Peyer's patch (tissue), 4 donors: ENCODE data around the gene JAM3. TPM values are rescaled to one million over a fixed set of nuclear protein-coding genes. Genes with fewer than 3 reads are reported as not detected.
A peak's percentile ranks its signal among the peaks of the same experiment; 100 is the strongest.

Source experiments
- DNase-seq, 3 donors: peaks; one replicate each; pipeline ENCODE4 v3.0.0-alpha.2; 2017 to 2019
- H3K27ac ChIP-seq, 4 donors: fragments of 200-600 bp; sonication (generic); one replicate each; pipeline ENCODE4 v1.5.1; 2016 to 2019
- H3K27me3 ChIP-seq, 2 donors: fragments of 200-600 bp; sonication (generic); one replicate each; pipeline ENCODE4 v1.5.1; 2019
- H3K36me3 ChIP-seq, 3 donors: fragments of 200-600 bp; sonication (generic); one replicate each; pipeline ENCODE4 v1.5.1; 2016 to 2019
- H3K4me1 ChIP-seq, 4 donors: fragments of 200-600 bp; sonication (generic); one replicate each; pipeline ENCODE4 v1.5.1; 2016 to 2019
- H3K4me3 ChIP-seq, 4 donors: fragments of 200-600 bp; sonication (generic); 1 replicate in 3 of 4; 2 replicates in 1 of 4; pipeline ENCODE4 v1.5.1; 2016 to 2019; ENCODE audit warnings: mild to moderate bottlenecking in 1 of 4
- H3K9me3 ChIP-seq, 4 donors: fragments of 200-600 bp; sonication (generic); one replicate each; pipeline ENCODE4 v1.5.1; 2016 to 2019; ENCODE audit warnings: mild to moderate bottlenecking in 1 of 4
- CTCF ChIP-seq, 6 experiments: fragments of 450-650 bp in 4 of 6; fragments of 200-600 bp in 2 of 6; sonication (generic) in 1 of 6; IDR thresholded peaks; one replicate each; pipeline ENCODE4 v1.5.1; 2017 to 2019; ENCODE audit warnings: antibody characterized with exemption in 6 of 6, mild to moderate bottlenecking in 3 of 6, moderate library complexity in 1 of 6
- POLR2A ChIP-seq, 2 donors: fragments of 450-650 bp; IDR thresholded peaks; one replicate each; pipeline ENCODE4 v1.5.1; 2017; ENCODE audit warnings: antibody characterized with exemption in 2 of 2, mild to moderate bottlenecking in 2 of 2, moderate library complexity in 2 of 2
- total RNA-seq, 4 donors: library from RNA; depleted of rRNA; stranded (reverse); fragments of >200 nt; gene quantifications; one replicate each; pipeline ENCODE4 v1.1.0, GENCODE V29; 2016

The JAM3 gene
- total RNA-seq, 4 donors from 2014 or later = 4.6 to 14.0 (median 8.5) TPM

DNA sequence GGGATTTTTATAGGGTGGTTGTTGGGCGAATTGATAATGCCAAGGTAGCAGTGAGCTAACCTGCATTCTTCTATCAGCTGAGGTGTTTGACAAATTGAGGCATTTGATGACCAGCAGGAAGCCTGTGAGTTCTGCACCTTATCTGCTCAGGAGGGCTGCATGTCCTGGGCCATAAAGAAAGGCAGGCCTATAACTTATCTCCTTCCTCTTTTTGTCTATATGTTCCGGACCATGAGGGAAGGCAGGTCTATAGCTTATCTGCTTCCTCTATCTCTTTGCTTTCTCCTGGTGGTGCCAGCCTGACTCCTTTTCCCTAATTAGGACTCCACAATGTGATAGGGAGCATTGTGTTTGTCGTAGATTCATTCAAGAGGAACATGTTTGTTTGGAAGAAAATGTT lies 8.6 kb upstream of the JAM3 start:
- H3K4me1 ChIP-seq = no peaks in the 10 kb centered on the region
- no peaks in the 10 kb centered on the region for H3K27me3 ChIP-seq
- H3K9me3 ChIP-seq = no peaks in the 10 kb centered on the region
- no peak for TF ChIP-seq POLR2A (IDR thresholded peaks at IDR 0.05)
- no peak for TF ChIP-seq CTCF (IDR thresholded peaks at IDR 0.05)
- H3K4me3 ChIP-seq = no peak overlapping the region
- no peak overlapping the region for H3K27ac ChIP-seq
- no peak for DNase-seq
- no peaks in the 10 kb centered on the region for H3K36me3 ChIP-seq

DNA sequence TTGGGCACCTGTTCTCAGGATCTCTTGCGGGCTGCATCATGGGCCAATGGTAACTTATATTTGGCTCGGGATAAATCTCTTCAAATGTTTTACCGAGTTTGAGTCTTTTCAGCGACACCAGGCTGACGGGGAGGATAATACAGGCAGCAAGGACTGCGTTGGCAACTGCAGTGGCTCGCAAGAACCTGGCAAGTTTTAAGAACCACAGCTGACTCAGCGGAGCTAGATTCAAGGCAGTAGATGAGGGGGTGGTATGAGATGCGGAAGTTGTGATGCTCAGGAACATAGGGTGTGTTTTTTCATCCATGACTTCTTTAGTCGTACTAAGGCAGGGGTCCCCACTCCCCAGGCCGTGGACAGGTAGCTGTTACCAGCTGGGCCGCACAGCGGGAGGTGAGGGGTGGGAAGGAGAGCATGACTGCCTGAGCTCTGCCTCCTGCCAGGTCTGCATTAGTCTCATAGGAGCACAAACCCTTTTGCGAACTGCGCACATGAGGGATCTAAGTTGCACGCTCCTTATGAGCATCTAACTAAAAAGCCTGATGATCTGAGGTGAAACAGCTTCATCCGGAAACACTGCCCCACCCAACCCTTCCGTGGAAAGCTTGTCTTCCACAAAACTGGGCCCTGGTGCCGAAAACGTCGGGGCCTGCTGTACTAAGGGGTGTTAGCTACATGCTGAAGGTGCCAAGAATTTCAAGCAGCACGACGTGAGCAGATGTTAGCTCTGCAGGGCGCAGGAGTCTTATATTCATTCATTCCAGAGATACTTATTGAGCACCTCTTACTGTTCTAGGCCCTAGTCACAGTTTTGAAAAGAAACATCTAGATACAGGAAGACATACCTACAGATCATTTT lies 6.4 kb upstream of the JAM3 start:
- Histone ChIP-seq H3K4me3 (no peak overlapping the region), H3K9me3 (no peaks in the 10 kb centered on the region), H3K27ac (no peak overlapping the region), H3K27me3 (no peaks in the 10 kb centered on the region), H3K4me1 (no peaks in the 10 kb centered on the region), H3K36me3 (no peaks in the 10 kb centered on the region)
- DNase-seq = peak in 1 of 3 donors; percentile 31
- TF ChIP-seq POLR2A (IDR thresholded peaks at IDR 0.05) (no peak), CTCF (IDR thresholded peaks at IDR 0.05) (no peak)

GRCh38 chr11:134063124-134063495 lies 5.8 kb upstream of the JAM3 start:
- Histone ChIP-seq H3K4me1 (no peaks in the 10 kb centered on the region), H3K9me3 (no peaks in the 10 kb centered on the region), H3K27me3 (no peaks in the 10 kb centered on the region), H3K27ac (no peak overlapping the region), H3K4me3 (no peak overlapping the region), H3K36me3 (no peaks in the 10 kb centered on the region)
- TF ChIP-seq POLR2A (IDR thresholded peaks at IDR 0.05) (no peak), CTCF (IDR thresholded peaks at IDR 0.05) (no peak)
- no peak for DNase-seq

GRCh38 chr11:134063991-134064747 lies 4.7 kb upstream of the JAM3 start:
- TF ChIP-seq POLR2A (IDR thresholded peaks at IDR 0.05) = no peak
- no peak for TF ChIP-seq CTCF (IDR thresholded peaks at IDR 0.05)
- Histone ChIP-seq H3K4me3 (no peak overlapping the region), H3K9me3 (no peaks in the 10 kb centered on the region), H3K36me3 (no peaks in the 10 kb centered on the region), H3K27me3 (no peaks in the 10 kb centered on the region), H3K27ac (no peak overlapping the region), H3K4me1 (peaks cover 0 to 6% (median 0%) of the 10 kb centered on the region in 4 donors)
- DNase-seq = no peak

GRCh38 chr11:134065381-134065780 lies 3.5 kb upstream of the JAM3 start:
- Histone ChIP-seq H3K36me3 (no peaks in the 10 kb centered on the region), H3K9me3 (no peaks in the 10 kb centered on the region), H3K4me3 (no peak overlapping the region), H3K4me1 (peaks cover 0 to 8% (median 1%) of the 10 kb centered on the region in 4 donors), H3K27me3 (no peaks in the 10 kb centered on the region), H3K27ac (no peak overlapping the region)
- TF ChIP-seq POLR2A (IDR thresholded peaks at IDR 0.05) = no peak
- no peak for TF ChIP-seq CTCF (IDR thresholded peaks at IDR 0.05)
- no peak for DNase-seq
